UCSD-AML1 (cell line): Measurements from ENCODE around the gene OMD.

Experiments used
- DNase-seq: peaks from one replicate; lab custom pipeline; 2025; ENCODE audit not compliant: unreplicated experiment; lab: John Stamatoyannopoulos, UW

OMD gene

DNA sequence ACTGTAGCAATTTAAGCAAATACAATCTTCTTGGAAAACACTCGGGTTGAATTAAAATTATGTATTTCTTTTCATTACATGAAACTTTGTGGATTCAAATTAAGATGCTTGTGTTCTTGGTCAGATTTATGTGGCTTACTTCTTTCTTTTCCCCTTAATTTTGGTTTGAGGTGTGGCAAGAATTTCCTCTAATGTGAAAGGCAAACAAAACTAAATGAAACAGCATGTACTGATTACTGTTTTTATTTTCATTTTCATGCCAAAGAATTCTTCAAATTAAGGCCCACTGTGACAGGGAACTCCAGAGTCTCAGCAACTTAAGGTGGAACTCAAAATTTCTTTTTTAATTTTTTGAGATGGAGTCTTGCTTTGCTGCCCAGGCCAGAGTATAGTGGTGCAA lies at the start of gene OMD:
Gene OMD (minus strand): TSS at position 132 of the 400 bp plus-strand sequence. CDS start 6,913 bp downstream, outside the sequence.
- no peak for DNase-seq

GRCh38 chr9:92468206-92468605 lies 43.9 kb upstream of the OMD start:
- no peak for DNase-seq

DNA sequence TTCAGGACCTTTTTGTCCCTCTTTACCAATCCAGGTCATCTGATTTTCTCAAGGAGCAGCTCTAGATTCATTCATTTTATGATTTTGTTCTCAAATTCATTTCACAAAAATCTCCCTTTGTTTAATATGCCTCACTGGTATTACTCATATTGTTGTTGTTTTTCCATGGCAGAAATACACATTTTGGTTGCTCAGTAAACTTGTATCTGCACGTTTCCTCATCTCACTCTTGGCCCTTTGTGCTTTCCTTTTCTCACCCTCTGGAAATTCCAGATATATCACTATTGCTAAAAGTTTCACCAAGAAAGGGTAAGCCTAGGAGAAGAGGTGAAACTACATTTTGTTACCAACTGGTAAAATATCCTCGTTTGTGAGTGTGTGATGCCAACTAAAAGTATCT lies 43.2 kb upstream of the OMD start:
- no peak for DNase-seq

GRCh38 chr9:92467041-92467440 lies 42.8 kb upstream of the OMD start:
- DNase-seq = no peak

GRCh38 chr9:92463984-92464383 lies 39.7 kb upstream of the OMD start:
- DNase-seq = no peak

- DNase-seq = no peak
These were observed 39.1 kb upstream of the OMD start for GRCh38 chr9:92463387-92463786.

DNA sequence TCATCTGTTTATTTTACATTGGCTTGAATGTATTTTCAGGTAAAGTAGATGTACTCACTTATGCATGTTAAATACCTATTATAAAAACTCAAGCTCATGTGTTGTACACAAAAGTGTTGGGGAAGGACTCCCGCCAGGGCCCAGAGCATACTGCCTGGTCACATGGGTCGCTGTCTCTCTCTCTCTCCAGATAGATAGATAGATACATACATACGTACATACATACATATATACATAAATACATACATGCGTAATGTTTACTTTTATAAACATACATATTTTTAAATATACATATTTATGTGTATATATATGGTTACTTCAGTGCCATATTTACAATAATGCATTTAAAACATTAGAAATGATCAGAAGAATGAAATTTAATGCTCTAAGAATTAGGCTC lies 33.3 kb upstream of the OMD start:
- no peak for DNase-seq

GRCh38 chr9:92455217-92455616 lies 30.9 kb upstream of the OMD start:
- DNase-seq = no peak

DNA sequence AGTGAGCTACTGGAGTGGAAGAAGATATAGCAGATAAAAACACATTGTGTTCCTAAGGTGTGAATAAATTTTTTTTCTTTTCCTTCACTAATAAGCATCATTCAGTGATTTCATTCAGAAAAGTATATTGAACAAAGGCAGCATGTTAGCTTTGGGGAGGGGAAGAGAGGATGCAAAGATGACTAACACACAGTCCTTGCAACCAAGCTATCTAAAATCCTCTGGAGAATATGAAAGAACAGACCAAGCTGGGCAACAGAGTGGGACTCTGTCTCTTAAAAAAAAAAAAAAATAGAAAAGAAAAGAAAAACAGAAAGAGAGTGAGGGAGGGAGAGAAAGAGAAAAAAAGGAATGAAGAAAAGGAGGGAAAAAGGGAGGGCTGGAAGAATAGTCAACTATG lies 22.3 kb upstream of the OMD start:
- DNase-seq = no peak

GRCh38 chr9:92444841-92445240 lies 20.6 kb upstream of the OMD start:
- DNase-seq = no peak

GRCh38 chr9:92440751-92441046 lies 16.4 kb upstream of the OMD start:
- no peak for DNase-seq

DNA sequence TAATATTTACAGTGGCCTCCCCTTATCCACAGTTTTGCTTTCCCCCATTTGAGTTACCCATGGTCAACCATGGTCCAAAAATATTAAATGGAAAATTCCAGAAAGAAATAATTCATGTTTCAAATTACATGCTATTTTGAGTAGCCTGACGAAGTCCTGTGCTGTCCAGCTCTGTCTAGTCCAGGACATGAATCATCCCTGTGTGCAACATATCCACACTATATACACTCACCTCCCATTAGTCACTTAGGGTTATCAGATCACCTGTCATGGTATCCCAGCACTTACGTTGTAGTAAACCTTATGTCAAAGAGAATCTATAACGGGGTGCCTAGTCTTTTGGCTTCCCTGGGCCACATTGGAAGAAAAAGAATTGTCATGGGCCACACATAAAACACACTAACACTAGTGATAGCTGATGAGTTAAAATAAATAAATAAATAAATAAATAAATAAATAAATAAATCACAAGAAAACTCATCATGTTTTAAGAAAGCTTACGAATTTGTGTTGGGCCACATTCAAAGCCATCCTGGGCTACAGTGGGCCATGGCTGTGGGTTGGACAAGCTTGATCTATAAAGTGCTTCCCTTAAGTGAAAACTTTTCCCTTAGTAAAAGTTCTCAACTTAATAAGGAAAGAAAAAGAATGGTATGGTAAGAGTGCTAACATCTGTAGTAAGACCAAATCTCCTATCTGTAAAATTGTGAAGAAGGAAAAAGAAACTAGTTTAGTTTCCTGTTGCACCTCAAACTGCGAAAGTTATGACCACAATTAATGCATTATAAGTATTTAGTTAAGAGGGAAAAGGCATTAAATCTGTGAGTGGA lies 15.9 kb upstream of the OMD start:
- no peak for DNase-seq

DNA sequence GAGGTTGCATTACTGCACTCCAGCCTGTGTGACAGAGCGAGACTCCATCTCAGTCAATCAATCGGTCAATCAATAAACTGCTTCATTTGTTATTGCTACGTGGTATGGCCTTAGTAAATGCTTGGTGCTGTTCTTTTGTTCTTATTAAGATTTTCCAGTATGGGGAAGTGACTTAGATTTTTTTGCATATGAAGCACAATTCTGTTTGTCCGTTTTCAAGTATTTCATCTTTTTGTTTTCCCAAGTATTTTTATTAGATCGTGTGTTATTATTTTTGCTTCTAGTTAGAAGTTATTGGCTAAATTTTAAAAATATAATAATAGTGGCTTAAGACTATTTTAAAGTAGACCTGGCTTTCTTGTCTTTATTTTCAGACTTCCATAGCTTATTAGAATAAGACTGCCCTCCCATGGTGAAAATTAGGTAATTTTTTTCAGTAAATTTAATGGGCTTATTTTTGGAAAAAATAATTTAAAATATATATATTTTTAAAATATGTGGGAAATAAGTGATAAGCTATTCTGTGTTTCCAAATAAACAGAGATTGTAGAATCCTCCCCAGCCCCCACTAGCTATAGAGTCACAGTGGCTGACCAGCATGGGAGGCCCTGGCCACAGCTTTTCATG lies 14.7 kb upstream of the OMD start:
- DNase-seq = no peak

GRCh38 chr9:92435263-92435662 lies 11.0 kb upstream of the OMD start:
- no peak for DNase-seq

DNA sequence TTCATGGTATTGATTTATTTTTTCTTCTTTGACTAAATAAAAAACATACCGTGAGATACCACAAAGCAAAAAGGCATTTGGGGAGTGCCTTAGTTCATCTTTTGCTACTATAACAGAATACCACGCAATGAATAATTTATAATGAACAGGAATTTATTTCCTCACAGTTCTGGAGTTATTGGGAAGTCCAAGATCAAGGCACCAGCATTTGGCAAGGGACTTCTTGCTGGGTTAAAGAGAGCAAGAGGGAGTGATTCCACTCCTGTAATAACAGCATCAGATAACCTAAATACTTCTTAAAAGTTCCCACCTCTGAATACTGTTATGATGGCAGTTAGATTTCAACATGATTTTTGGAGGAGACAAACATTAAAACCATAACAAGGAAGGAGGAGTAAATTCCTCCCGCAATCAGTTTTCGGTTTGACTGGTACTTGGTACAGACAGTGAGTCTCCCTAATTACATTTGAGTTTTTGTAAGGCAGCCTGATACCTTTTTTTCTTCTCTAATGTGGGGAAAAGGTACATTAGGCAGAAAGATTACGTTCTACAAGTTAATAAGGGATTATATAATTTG lies 8.8 kb upstream of the OMD start:
- no peak for DNase-seq

DNA sequence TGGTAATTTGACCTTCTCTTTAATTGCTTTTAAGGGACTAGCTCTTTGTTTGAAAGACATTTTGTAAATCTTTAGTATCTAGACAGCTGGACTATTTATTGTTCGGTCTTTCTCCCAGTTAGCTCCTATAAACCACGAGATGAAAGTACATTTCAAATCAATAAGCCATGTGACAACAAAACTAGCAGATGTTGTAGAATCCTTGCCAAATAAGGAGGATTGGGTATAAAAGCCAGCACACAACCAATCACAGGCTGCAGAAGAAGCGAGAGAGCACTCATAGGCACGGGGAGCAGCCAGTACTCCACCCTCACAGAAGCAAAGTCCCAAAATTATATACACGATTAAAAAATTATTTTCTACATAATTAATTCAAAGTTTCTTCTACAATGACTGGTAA lies 8.1 kb upstream of the OMD start:
- DNase-seq = no peak

DNA sequence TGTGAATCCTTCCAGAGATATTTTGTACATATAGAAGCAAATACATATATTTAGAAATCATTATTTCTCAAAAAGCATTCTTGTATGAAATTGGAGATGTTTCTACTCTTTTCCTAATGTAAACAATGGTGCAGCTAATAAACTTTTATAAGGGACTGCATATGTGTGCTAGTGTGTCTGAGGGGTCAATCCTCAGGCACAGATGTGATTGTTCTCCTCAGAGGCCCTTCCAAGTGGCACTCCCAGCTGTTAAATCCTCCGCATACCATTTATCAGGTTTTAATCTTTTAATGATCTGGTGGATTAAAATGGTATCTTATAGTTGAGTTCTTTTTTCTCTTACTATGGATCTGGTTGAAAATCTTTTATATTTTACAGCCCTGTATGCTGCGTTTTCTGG lies 5.6 kb upstream of the OMD start:
- no peak for DNase-seq

GRCh38 chr9:92426501-92427145 lies 2.4 kb upstream of the OMD start:
- DNase-seq = no peak

DNA sequence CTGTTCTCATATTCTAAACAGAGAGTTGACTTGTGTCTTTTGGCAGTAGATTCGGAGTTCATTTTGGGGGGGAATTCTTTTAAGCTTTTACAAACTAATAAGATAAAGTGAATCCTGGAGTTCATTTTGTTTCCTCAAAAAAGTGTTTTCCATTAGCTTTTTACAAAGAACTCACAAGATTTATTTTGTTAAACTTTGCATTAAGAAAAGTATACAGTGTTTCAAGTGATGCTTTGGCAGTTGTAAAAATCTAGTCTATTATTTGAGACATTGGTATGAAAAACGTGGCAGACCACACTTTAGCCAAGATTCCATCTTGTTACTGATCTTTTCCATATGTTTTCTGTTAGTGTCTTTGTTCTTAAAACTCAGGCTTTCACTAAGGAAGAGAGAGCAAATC lies 1.2 kb upstream of the OMD start:
- no peak for DNase-seq

DNA sequence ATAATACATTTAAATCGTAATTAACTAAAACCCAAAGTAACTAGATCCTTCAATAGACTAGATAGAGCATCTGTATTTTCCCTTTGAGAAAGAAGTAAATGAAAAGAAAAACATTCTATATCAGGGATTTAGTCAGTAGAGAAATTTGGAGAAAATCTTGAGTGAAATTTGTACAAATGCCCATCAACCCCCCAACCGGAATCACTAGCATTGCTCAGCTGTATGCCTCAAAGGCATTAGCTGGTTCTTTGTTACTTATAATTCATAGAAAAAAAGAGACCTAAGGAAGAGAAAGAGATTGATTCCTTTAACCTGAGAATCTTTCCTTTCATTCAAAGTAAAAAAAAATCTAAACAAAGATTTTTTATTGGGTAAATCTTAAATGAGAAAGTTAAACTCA lies 659 bp downstream of the OMD start:
- DNase-seq = no peak

DNA sequence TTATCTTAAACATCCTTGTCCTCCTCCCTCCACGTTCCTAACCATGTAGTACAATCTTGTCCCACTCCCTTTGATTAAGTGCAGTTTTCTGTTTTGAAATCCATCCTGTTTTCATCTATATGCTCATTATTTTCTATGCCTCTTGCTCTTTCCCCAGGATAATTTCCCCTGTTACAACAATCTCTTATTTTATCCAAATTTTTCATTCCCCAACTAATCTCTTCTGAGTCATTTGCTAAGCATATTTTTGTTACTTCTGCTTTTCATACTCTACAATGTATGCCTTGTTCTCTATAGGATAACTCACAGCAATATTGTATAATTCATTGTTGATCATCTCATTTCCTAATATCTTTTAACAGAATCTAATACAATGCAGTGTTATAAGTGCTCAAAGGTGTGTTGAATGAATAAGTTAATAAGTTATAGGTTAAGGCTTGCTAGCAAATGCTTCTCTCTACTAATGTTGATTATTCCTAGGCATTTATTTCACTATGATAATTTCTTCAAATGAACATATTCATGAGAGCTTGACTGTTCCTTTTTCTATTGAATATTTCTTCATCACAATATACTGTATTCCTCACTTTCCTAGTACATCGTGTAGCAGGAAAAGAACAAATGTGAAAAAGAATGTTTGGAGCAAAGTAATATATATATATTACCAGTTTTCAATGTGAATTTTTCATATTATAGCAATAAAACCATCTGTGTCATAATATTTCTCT lies 1.5 kb downstream of the OMD start:
- no peak for DNase-seq
